Measurements from ENCODE around the gene P4HTM.

The P4HTM gene

GRCh38 chr3:49015765-49016164, 25.7 kb downstream of the P4HTM start:
- no peak for DNase-seq (ENCODE audit: low read depth)
- H3K4me3 ChIP-seq (ENCODE audit: low read depth, low read length), result no peak overlapping the region
- TF ChIP-seq CTCF (IDR thresholded peaks at IDR 0.05; ENCODE audit: control insufficient read depth, extremely low read depth, insufficient read depth), result no peak

- H3K4me3 ChIP-seq (ENCODE audit: low read depth, low read length), result peak overlapping the region; percentile 74
- no peak for DNase-seq (ENCODE audit: low read depth)
- TF ChIP-seq CTCF (IDR thresholded peaks at IDR 0.05; ENCODE audit: control insufficient read depth, extremely low read depth, insufficient read depth), result no peak
These were observed 26.6 kb downstream of the P4HTM start for GRCh38 chr3:49016414-49017228.

GRCh38 chr3:49017229-49017970, 27.4 kb downstream of the P4HTM start:
- no peak for DNase-seq (ENCODE audit: low read depth)
- peak overlapping the region; percentile 74 for H3K4me3 ChIP-seq (ENCODE audit: low read depth, low read length)
- no peak for TF ChIP-seq CTCF (IDR thresholded peaks at IDR 0.05; ENCODE audit: control insufficient read depth, extremely low read depth, insufficient read depth)

- no peak for DNase-seq (ENCODE audit: low read depth)
- no peak for TF ChIP-seq CTCF (IDR thresholded peaks at IDR 0.05; ENCODE audit: control insufficient read depth, extremely low read depth, insufficient read depth)
- H3K4me3 ChIP-seq (ENCODE audit: low read depth, low read length), result peak within 1 kb of the TSS; percentile 74
These were observed 28.1 kb downstream of the P4HTM start, which contains the start of gene DALRD3 for GRCh38 chr3:49017971-49018706. Gene DALRD3 (minus strand): TSS chr3:49018580. CDS start chr3:49018564, 16 bp downstream.

- H3K4me3 ChIP-seq (ENCODE audit: low read depth, low read length), result peak overlapping the region; percentile 74
- no peak for TF ChIP-seq CTCF (IDR thresholded peaks at IDR 0.05; ENCODE audit: control insufficient read depth, extremely low read depth, insufficient read depth)
These were observed 28.6 kb downstream of the P4HTM start for GRCh38 chr3:49018707-49019006.

GRCh38 chr3:49019941-49020329, 29.9 kb downstream of the P4HTM start:
- no peak for TF ChIP-seq CTCF (IDR thresholded peaks at IDR 0.05; ENCODE audit: control insufficient read depth, extremely low read depth, insufficient read depth)
- H3K4me3 ChIP-seq (ENCODE audit: low read depth, low read length), result peak overlapping the region; percentile 92
- DNase-seq (ENCODE audit: low read depth), result no peak

More at GRCh38 chr3:49018707-49019006, 28.6 kb downstream of the P4HTM start:
- no peak for DNase-seq (ENCODE audit: low read depth)

Data from LNCaP clone FGC (cell line).